HepG2 (cell line): ENCODE data around the gene MAPK11. TPM values are rescaled to one million over a fixed set of nuclear protein-coding genes. Genes with fewer than 3 reads are reported as not detected.

Source experiments
- ELF1 ChIP-seq: sonication (generic); formaldehyde crosslinking; IDR thresholded peaks from 2 replicates; pipeline ENCODE4 v1.4.0; 2020; ENCODE audit warnings: missing genetic modification reagents
- FOXP1 ChIP-seq, 2 experiments: fragments of 450-650 bp in 1 of 2; IDR thresholded peaks; 2 replicates each; pipeline ENCODE4 v1.6.1; 2017 to 2018; ENCODE audit warnings: antibody characterized with exemption in 1 of 2
- HCFC1 ChIP-seq: fragments of 150-350 bp; IDR thresholded peaks from 2 replicates; pipeline ENCODE4 v1.6.1; 2014; ENCODE audit warnings: low read depth, low read length
- HMGA1 ChIP-seq: sonication (generic); formaldehyde crosslinking; conservative IDR thresholded peaks from 2 replicates; pipeline ENCODE4 v1.4.0; 2020; ENCODE audit warnings: missing genetic modification reagents
- HMGXB4 ChIP-seq, 2 experiments: sonication (generic) in 1 of 2; formaldehyde crosslinking in 1 of 2; IDR thresholded peaks; 2 replicates each; pipeline versions ENCODE4 v1.4.0 to v1.6.1; 2018 to 2020; ENCODE audit warnings: missing genetic modification reagents in 2 of 2, borderline replicate concordance in 1 of 2, low read depth in 1 of 2, mild to moderate bottlenecking in 1 of 2, missing biosample characterization in 1 of 2
- HOXA3 ChIP-seq: sonication (generic); formaldehyde crosslinking; IDR thresholded peaks from 2 replicates; pipeline ENCODE4 v1.5.0; 2020; ENCODE audit warnings: missing genetic modification reagents
- HOXD1 ChIP-seq: sonication (generic); formaldehyde crosslinking; IDR thresholded peaks from 2 replicates; pipeline ENCODE4 v1.5.0; 2020; ENCODE audit warnings: missing genetic modification reagents
- KLF12 ChIP-seq: sonication (generic); formaldehyde crosslinking; IDR thresholded peaks from 2 replicates; pipeline ENCODE4 v1.4.0; 2020; ENCODE audit warnings: missing genetic modification reagents, borderline replicate concordance
- MBNL3 ChIP-seq: fragments of 250-450 bp; sonication (Bioruptor Pico); conservative IDR thresholded peaks from 2 replicates; pipeline ENCODE4 v1.8.0; 2022; ENCODE audit warnings: mild to moderate bottlenecking, inconsistent platforms
- NR2F6 ChIP-seq, 2 experiments: IDR thresholded peaks; 2 replicates each; pipeline ENCODE4 v1.6.1; 2016; ENCODE audit warnings: antibody characterized with exemption in 1 of 2, mild to moderate bottlenecking in 1 of 2
- PAWR ChIP-seq: sonication (generic); formaldehyde crosslinking; IDR thresholded peaks from 2 replicates; pipeline ENCODE4 v1.4.0; 2020; ENCODE audit warnings: missing genetic modification reagents, mild to moderate bottlenecking, borderline replicate concordance
- PLRG1 ChIP-seq: fragments of 450-650 bp; conservative IDR thresholded peaks from 2 replicates; pipeline ENCODE4 v1.6.1; 2016
- POGZ ChIP-seq: sonication (generic); formaldehyde crosslinking; IDR thresholded peaks from 2 replicates; pipeline ENCODE4 v1.4.0; 2020; ENCODE audit warnings: mild to moderate bottlenecking, missing genetic modification reagents
- POLR2G ChIP-seq: fragments of 200-400 bp; formaldehyde crosslinking; IDR thresholded peaks from 2 replicates; pipeline ENCODE4 v1.6.1; 2018; ENCODE audit warnings: mild to moderate bottlenecking, low read depth, low read length, moderate library complexity
- SIN3A ChIP-seq: IDR thresholded peaks from 2 replicates; pipeline ENCODE4 v1.6.1; 2011; ENCODE audit warnings: low read depth, mild to moderate bottlenecking, control low read depth, low read length, borderline replicate concordance
- SMYD3 ChIP-seq: sonication (generic); formaldehyde crosslinking; IDR thresholded peaks from 2 replicates; pipeline ENCODE4 v1.8.1; 2023; ENCODE audit warnings: mild to moderate bottlenecking, missing genetic modification reagents
- ZFP90 ChIP-seq: sonication (generic); formaldehyde crosslinking; IDR thresholded peaks from 2 replicates; pipeline ENCODE4 v1.8.0; 2022; ENCODE audit warnings: missing genetic modification reagents, mild to moderate bottlenecking, inconsistent platforms, borderline replicate concordance
- ZKSCAN5 ChIP-seq: sonication (generic); formaldehyde crosslinking; IDR thresholded peaks from 2 replicates; pipeline ENCODE4 v1.5.1; 2020; ENCODE audit warnings: mild to moderate bottlenecking, missing genetic modification reagents
- ZMYM3 ChIP-seq: sonication (generic); formaldehyde crosslinking; IDR thresholded peaks from 2 replicates; pipeline ENCODE4 v1.5.1; 2020; ENCODE audit warnings: mild to moderate bottlenecking, missing genetic modification reagents
- ZNF101 ChIP-seq: sonication (generic); formaldehyde crosslinking; IDR thresholded peaks from 2 replicates; pipeline ENCODE4 v1.4.0; 2020; ENCODE audit warnings: mild to moderate bottlenecking, low read depth, missing genetic modification reagents, borderline replicate concordance
- ZNF510 ChIP-seq: sonication (generic); formaldehyde crosslinking; IDR thresholded peaks from 2 replicates; pipeline ENCODE4 v1.4.0; 2020; ENCODE audit warnings: low read depth, mild to moderate bottlenecking, missing genetic modification reagents
- ZNF629 ChIP-seq: sonication (generic); formaldehyde crosslinking; conservative IDR thresholded peaks from 2 replicates; pipeline ENCODE4 v1.5.0; 2020; ENCODE audit warnings: missing genetic modification reagents
- ZNF672 ChIP-seq: sonication (generic); formaldehyde crosslinking; IDR thresholded peaks from 2 replicates; pipeline ENCODE4 v1.8.1; 2022; ENCODE audit warnings: missing genetic modification reagents
- polyA plus RNA-seq, 8 experiments: library from polyadenylated mRNA; depleted of rRNA in 3 of 8; stranded (reverse) in 7 of 8; unstranded in 1 of 8; fragments of >200 nt; fragmentation: Illumina TruSeq in 4 of 8; extraction: Trizol in 4 of 8; gene quantifications; 2 replicates each; pipeline versions ENCODE4 v1.2.1 to v1.2.3, GENCODE V29; 2011 to 2016; ENCODE audit warnings: low read depth in 4 of 8, missing spikeins in 1 of 8, mixed read lengths in 1 of 8; ENCODE audit not compliant: insufficient read depth in 1 of 8
- total RNA-seq, 5 experiments: library from RNA; depleted of rRNA; stranded (reverse); fragments of >200 nt; fragmentation: Illumina TruSeq; extraction: Trizol; gene quantifications; 2 replicates each; pipeline ENCODE4 v1.2.3, GENCODE V29; 2016; ENCODE audit warnings: low read depth in 1 of 5
- TF ChIP-seq, protein P1 (sequence below): sonication (generic); formaldehyde crosslinking; IDR thresholded peaks from 2 replicates; pipeline ENCODE4 v1.4.0; 2020; ENCODE audit warnings: low read depth, mild to moderate bottlenecking, missing genetic modification reagents
- TF ChIP-seq, protein P2 (sequence below): IDR thresholded peaks from 2 replicates; pipeline ENCODE4 v1.6.1; 2012; ENCODE audit warnings: low read length, improper control_type of control experiment

The MAPK11 gene
- total and polyA plus RNA-seq, 2 of the 13 experiments (the other 11 are each of a cell fraction or from before 2014, with no cell fraction given) = 0.15 to 0.17 TPM

GRCh38 chr22:50297510-50298265 lies 27.5 kb upstream of the MAPK11 start (continued):
- TF ChIP-seq, protein P1, sequence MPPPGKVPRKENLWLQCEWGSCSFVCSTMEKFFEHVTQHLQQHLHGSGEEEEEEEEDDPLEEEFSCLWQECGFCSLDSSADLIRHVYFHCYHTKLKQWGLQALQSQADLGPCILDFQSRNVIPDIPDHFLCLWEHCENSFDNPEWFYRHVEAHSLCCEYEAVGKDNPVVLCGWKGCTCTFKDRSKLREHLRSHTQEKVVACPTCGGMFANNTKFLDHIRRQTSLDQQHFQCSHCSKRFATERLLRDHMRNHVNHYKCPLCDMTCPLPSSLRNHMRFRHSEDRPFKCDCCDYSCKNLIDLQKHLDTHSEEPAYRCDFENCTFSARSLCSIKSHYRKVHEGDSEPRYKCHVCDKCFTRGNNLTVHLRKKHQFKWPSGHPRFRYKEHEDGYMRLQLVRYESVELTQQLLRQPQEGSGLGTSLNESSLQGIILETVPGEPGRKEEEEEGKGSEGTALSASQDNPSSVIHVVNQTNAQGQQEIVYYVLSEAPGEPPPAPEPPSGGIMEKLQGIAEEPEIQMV (CRISPR knock-in tag) = 0 out of 2 replicates have a peak, but pooled peaks have one; percentile 1
- no peak for TF ChIP-seq HOXD1 (CRISPR knock-in tag)
- TF ChIP-seq HMGA1 (CRISPR knock-in tag) = no peak
- no peak for TF ChIP-seq PAWR (CRISPR knock-in tag)
- no peak for TF ChIP-seq FOXP1 (IDR thresholded peaks at IDR 0.05)
- no peak for TF ChIP-seq FOXP1 (CRISPR knock-in tag; IDR thresholded peaks at IDR 0.05)
- no peak for TF ChIP-seq SIN3A
- TF ChIP-seq ZKSCAN5 (CRISPR knock-in tag) = no peak
- TF ChIP-seq, protein P2, sequence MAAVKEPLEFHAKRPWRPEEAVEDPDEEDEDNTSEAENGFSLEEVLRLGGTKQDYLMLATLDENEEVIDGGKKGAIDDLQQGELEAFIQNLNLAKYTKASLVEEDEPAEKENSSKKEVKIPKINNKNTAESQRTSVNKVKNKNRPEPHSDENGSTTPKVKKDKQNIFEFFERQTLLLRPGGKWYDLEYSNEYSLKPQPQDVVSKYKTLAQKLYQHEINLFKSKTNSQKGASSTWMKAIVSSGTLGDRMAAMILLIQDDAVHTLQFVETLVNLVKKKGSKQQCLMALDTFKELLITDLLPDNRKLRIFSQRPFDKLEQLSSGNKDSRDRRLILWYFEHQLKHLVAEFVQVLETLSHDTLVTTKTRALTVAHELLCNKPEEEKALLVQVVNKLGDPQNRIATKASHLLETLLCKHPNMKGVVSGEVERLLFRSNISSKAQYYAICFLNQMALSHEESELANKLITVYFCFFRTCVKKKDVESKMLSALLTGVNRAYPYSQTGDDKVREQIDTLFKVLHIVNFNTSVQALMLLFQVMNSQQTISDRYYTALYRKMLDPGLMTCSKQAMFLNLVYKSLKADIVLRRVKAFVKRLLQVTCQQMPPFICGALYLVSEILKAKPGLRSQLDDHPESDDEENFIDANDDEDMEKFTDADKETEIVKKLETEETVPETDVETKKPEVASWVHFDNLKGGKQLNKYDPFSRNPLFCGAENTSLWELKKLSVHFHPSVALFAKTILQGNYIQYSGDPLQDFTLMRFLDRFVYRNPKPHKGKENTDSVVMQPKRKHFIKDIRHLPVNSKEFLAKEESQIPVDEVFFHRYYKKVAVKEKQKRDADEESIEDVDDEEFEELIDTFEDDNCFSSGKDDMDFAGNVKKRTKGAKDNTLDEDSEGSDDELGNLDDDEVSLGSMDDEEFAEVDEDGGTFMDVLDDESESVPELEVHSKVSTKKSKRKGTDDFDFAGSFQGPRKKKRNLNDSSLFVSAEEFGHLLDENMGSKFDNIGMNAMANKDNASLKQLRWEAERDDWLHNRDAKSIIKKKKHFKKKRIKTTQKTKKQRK = no peak
- no peak for TF ChIP-seq KLF12 (CRISPR knock-in tag)
- TF ChIP-seq MBNL3 (CRISPR knock-in tag) = no peak
- no peak for TF ChIP-seq POLR2G
- TF ChIP-seq SMYD3 (CRISPR knock-in tag) = no peak
- no peak for TF ChIP-seq HOXA3 (CRISPR knock-in tag)
- no peak for TF ChIP-seq PLRG1
- no peak for TF ChIP-seq ZNF101 (CRISPR knock-in tag)
- no peak for TF ChIP-seq POGZ
- TF ChIP-seq ZFP90 (CRISPR knock-in tag) = no peak
- TF ChIP-seq ZNF629 (CRISPR knock-in tag) = no peak
- no peak for TF ChIP-seq ELF1 (CRISPR knock-in tag)
- no peak for TF ChIP-seq HCFC1
- TF ChIP-seq ZNF510 (CRISPR knock-in tag) = no peak
- TF ChIP-seq HMGXB4 (CRISPR knock-in tag; IDR thresholded peaks at IDR 0.05; ENCODE audit: borderline replicate concordance in 1 of 2, low read depth in 1 of 2) = no peak
- TF ChIP-seq ZNF672 (CRISPR knock-in tag) = no peak
- 0 out of 2 replicates have a peak, but pooled peaks have one; percentile 14 for TF ChIP-seq ZMYM3 (CRISPR knock-in tag)
- TF ChIP-seq NR2F6 (IDR thresholded peaks at IDR 0.05) = no peak
- 0 out of 2 replicates have a peak, but pooled peaks have one; percentile 3 for TF ChIP-seq NR2F6 (CRISPR knock-in tag; IDR thresholded peaks at IDR 0.05)
